ENCODE measurements around the gene MAGOH.

DNA sequence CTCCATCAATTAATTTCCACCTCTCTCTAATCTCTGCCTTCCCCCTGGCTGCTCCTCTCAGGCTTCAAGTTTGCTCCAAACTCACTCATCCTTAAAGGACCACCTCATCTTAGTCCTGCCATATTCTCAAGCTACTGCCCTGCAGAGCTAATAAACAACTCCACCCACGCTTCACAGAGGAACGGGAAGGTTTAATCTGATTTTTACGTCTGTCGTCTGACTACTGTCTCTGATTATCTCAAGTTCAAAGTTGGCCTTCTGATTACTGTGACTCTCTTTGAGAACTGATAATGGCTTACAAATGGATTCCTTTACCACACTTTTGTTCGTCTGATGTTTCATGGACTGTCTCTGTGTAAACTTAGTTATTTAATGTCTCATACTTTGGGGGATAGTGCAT lies 49.3 kb downstream of the MAGOH start:
- TF ChIP-seq, protein P1, sequence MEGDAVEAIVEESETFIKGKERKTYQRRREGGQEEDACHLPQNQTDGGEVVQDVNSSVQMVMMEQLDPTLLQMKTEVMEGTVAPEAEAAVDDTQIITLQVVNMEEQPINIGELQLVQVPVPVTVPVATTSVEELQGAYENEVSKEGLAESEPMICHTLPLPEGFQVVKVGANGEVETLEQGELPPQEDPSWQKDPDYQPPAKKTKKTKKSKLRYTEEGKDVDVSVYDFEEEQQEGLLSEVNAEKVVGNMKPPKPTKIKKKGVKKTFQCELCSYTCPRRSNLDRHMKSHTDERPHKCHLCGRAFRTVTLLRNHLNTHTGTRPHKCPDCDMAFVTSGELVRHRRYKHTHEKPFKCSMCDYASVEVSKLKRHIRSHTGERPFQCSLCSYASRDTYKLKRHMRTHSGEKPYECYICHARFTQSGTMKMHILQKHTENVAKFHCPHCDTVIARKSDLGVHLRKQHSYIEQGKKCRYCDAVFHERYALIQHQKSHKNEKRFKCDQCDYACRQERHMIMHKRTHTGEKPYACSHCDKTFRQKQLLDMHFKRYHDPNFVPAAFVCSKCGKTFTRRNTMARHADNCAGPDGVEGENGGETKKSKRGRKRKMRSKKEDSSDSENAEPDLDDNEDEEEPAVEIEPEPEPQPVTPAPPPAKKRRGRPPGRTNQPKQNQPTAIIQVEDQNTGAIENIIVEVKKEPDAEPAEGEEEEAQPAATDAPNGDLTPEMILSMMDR (IDR thresholded peaks at IDR 0.05; ENCODE audit: borderline replicate concordance, extremely low read depth, low read length, poor library complexity, severe bottlenecking), result no peak
- TF ChIP-seq EZH2 (IDR thresholded peaks at IDR 0.05; ENCODE audit: borderline replicate concordance, low read depth, low read length, severe bottlenecking), result no peak

All from DND-41 (cell line).